ENCODE results near the gene OR2AG2.
"Not testable (repeated sequence)": the region's sequence is repeated elsewhere in the genome, so short reads cannot be mapped to it uniquely, and the experiment has no call there.

Gene OR2AG2

DNA sequence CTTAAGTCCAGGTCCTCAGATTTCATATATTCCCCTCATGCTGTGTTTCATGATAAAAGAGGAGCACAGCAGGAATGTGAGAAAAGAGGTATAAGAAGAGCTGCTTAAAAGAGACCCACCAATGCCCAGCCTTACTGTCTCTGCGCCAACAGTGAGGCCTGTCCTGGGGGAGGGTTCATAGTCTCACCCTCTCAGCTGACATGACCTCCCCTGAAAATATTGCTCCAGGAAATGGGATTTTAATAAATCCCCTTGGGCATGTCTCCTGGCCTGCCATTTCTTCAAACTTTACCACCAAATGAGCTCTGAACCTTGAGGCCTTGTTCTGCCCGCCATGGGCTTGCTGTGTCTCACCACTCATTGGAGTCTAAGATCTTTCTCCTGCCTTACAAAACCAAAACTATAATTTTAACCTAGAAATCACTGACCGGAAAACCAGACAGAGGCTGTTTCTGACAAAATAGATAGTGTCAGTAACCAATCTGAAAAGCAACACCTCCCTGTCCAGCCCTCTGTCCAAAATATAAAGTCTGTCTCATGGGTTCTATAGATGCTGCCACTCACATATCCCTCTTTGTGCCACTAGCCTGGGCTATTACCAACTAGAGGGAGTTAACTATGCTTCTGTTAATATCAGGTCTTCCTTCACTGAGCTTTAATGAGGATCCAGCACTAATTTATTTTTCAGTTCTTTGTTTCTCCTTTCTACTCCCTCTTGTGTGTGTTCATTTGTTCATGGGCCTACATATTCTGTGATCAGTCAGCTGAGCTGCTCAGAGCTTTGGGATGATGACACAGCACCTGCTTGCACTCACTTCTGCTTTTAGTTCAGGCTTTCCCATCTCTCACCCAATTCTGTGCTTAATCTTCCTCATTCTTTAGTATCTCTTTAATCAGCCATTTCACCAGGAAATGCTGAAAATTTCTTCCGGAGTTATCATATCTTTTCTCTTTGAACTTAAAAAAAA is at the start of gene OR2AG2:
Gene OR2AG2 (minus strand): TSS at position 51 of the 968 bp plus-strand sequence. CDS start 3,019 bp downstream, outside the sequence.
- DNase-seq, result no peak

DNA sequence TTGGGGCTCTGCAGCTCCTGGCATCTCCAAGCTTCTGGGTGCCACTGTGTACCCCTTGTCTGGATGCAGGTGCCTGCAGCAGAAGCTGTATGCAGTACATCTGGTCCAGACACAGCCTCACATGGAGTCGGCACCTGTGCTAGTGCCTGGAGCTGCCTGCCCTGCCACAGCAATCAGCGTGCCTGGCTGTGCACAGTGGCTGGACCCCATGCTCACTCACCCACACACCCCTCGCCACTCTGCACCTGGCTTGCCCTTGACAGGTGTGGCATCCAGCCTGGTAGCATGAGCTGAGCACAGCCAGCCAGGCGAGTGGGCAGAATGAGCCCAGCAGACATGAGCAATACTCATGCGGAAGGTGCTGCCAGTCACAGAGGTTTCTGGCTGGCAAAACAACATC is 47.2 kb upstream of the OR2AG2 start:
- DNase-seq, result no peak

DNA sequence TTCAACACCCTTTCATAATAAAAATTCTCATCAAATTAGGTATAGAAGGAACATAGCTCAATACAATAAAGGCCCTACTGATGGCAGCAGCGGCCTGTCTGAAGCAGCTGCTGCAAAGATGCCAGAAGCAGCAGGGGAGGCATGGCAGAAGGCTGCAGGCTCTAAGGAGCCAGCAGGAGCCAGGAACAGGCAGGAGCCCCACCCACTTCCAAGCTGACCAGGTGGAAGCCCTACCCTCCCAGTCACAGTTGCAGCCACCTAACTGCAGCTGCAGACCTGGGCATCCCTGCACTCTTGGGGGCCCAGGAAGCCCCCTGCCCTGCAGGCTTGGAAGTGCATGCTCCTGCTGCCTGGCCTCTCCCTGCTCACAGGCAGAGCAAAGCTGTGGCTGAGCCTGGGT is 45.9 kb upstream of the OR2AG2 start:
- no peak for DNase-seq

DNA sequence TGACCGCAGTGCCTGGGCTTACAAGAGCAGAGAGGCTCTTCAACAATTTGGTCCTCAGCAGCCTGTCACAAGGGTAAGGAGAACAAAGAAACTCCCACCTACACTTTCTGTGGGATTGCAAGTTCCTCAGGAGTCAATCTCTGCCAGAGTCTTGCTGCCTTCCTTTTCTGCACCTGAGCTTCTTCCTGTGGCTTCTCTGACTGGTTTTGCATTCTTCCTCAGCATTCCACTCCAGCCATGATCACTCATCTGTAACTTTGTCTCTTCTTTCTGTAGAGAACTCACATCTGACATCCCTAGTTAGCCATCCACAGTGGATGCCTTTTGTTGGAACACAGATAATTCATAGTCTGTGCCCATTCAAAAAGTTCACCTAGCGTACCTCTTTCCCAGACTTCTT is 41.9 kb upstream of the OR2AG2 start:
- DNase-seq, result no peak

DNA sequence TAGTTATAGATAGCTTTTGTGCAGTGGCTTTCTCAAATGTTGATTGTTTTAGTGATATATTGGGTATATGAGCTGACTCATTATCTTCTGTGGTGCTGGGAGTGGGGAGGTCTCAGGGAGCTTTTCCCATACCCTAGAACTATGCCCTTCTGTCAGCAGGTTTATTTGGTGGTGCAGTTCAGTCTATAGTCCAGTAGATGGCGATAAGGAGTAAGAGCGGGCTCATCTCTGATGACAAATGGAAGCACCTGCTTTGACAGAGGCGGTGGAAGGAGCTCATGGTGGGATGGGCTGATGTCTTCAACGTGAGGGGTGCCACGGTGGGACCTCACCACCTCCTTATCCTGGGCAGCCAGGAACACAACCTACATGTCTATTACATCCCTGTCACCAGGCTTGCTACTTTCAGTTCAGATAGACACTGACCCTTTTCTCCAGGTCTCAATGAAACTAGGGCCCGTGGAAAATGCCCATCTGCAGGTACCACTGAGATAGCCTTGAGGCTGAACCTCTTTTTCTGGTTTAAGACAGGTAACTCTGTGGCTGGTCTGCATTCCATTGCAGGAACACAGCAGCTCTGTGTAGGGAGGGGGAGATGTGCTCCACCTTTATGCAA is 40.7 kb upstream of the OR2AG2 start:
- DNase-seq, result peak; percentile 18

- DNase-seq, result not testable (repeated sequence)
Observed at GRCh38 chr11:6801075-6801474, 29.3 kb upstream of the OR2AG2 start.

DNA sequence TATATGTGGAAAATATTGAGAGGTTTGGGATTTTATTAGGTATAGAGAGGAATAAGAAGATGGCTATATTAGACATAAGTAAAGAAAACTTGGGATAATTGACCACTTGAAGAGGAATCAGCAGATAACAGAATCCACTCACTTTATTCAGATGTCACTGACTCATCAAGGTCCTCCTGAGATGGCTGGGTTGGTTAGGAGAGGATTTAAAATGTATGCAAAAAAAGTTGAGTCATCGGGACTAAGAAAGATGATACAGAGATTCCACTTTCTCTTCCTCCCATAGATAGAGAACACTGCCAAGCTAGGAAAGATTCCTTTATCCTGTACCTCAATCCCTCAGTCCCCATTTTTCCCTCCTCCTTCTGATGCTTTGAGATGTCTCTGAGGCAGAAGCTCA is 27.6 kb upstream of the OR2AG2 start, which contains the start of gene OR6A2:
Gene OR6A2 (minus strand): TSS at position 288 of the 400 bp plus-strand sequence. CDS start 3,981 bp downstream, outside the sequence.
- DNase-seq, result no peak

GRCh38 chr11:6794639-6795038 is 22.9 kb upstream of the OR2AG2 start:
- DNase-seq, result no peak

DNA sequence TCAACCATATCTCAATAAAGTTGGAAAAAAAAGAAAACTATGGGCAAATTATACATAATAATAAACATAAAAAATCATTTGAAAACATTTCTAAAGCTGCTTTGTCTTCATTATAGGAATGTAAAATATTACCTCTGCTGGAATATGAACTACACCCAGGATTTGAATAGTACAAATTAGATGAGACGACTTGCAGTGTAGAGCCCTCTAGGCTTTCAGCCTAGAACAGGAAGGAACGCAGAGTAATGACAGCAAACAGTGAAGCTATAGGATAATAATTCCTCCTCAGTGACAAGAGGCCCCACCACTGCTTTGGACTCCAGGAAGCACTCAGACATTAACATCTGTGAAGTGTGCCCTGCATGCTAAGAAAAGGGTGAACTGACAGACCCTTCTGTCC is 18.8 kb upstream of the OR2AG2 start:
- no peak for DNase-seq

- no peak for DNase-seq
Observed at GRCh38 chr11:6782720-6783119, 10.9 kb upstream of the OR2AG2 start, which contains the start of gene OR2AG1. Gene OR2AG1 (plus strand): TSS chr11:6783020. CDS start chr11:6785038, 2,018 bp downstream.

GRCh38 chr11:6780829-6781228 is 9.1 kb upstream of the OR2AG2 start:
- DNase-seq, result no peak

DNA sequence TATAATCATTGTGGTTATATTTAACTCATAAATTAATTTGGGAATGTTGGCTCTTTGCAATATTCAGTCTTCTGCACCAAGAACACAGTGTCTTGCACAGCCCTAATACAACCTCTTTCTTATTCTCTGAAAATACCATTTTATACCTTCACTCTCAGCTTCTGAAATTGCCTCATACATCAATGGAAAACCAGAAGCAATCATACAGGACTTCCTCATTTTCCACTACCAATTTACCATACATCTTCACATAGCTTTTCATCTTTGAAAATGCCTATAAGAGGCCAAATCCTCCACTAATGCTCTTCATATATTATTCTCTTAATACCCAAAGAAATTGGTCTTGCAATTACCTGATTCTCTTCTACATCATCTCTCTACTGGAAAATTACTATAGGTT is 6.7 kb upstream of the OR2AG2 start:
- DNase-seq, result no peak

GRCh38 chr11:6757373-6757967 is 14.3 kb downstream of the OR2AG2 start:
- DNase-seq, result peak; percentile 59

DNA sequence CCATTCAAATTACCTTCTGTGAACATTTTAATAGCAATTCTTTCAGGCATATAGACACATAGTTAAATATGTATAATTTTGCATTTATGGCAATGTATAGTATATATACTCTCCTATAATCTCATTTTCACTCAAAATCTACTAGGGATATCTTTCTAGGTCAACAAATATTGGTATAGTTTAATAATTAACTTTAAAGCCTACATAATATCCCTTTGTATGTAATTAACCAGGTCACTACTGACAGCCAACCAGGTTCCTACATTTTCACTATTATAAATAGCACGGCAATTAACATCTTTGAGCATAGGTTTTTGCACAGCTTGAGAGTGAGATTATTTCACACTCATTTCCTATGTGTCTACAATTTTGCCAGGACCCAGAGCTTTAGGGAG is 15.8 kb downstream of the OR2AG2 start:
- DNase-seq, result no peak

GRCh38 chr11:6755303-6755952 is 16.3 kb downstream of the OR2AG2 start:
- peak; percentile 32 for DNase-seq

GRCh38 chr11:6747097-6747668 is 24.6 kb downstream of the OR2AG2 start:
- DNase-seq, result no peak

DNA sequence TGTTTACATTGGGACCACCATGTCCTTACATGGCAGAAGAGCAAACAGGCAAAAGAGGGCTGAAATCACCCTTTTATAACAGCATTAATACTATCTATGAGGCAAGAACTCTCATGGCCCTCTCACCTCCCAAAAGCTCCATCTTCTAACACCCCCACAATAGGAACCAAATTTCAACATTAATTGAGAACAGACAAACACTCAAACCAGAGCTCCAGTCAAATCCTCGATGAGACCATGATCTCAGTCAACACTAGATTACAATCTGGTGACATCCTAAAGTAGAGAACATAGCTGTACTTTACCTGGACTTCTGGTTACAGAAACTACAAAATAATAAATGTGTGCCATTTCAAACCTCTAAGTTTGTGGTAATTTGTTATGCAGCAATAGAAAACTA is 25.1 kb downstream of the OR2AG2 start:
- no peak for DNase-seq

GRCh38 chr11:6746086-6746618 is 25.6 kb downstream of the OR2AG2 start:
- peak; percentile 26 for DNase-seq

- DNase-seq, result no peak
Observed at GRCh38 chr11:6745465-6746015, 26.2 kb downstream of the OR2AG2 start.

GRCh38 chr11:6745018-6745417 is 26.8 kb downstream of the OR2AG2 start:
- DNase-seq, result no peak

- DNase-seq, result no peak
Observed at GRCh38 chr11:6742260-6742659, 29.5 kb downstream of the OR2AG2 start.

DNA sequence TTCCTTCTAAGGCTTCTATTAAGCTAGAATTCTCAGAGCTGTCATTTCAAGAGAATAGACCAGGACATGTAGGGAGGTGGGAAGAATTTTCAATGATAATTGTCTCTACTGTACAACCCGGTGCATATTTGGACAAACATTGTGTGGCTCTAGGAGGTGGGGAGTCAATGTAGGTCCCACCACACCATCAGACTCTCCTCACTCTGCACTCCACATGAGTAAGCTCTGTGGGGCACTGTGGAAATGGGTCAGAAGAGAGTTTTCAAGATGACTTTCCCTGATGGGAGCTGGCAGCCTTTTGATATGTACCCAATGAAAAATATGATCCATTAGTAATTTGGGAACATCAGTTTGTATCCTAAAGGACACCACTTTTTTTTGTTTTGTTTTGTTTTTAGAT is 33.2 kb downstream of the OR2AG2 start:
- DNase-seq, result no peak
